Measurements from ENCODE around the gene CX3CR1.
"Not testable (repeated sequence)": the region's sequence is repeated elsewhere in the genome, so short reads cannot be mapped to it uniquely, and the experiment has no call there.

CX3CR1 gene

GRCh38 chr3:39279745-39280517 is at the start of gene CX3CR1:
TSS of gene CX3CR1 (minus strand) at chr3:39280036. CDS start at chr3:39266509, 13,527 bp downstream.
- no peak for DNase-seq

- no peak for DNase-seq
Observed at GRCh38 chr3:39329493-39329892, 49.7 kb upstream of the CX3CR1 start, which contains the start of gene CCR8. TSS of gene CCR8 (plus strand) at chr3:39329709. CDS start at chr3:39332332, 2,623 bp downstream.

GRCh38 chr3:39327746-39328349 is 48.0 kb upstream of the CX3CR1 start:
- DNase-seq, result peak; percentile 16

- DNase-seq, result no peak
Observed at GRCh38 chr3:39327053-39327745, 47.4 kb upstream of the CX3CR1 start.

GRCh38 chr3:39325236-39325635 is 45.4 kb upstream of the CX3CR1 start:
- no peak for DNase-seq

GRCh38 chr3:39323494-39323893 is 43.7 kb upstream of the CX3CR1 start:
- no peak for DNase-seq

- no peak for DNase-seq
Observed at GRCh38 chr3:39322936-39323335, 43.1 kb upstream of the CX3CR1 start.

- DNase-seq, result not testable (repeated sequence)
Observed at GRCh38 chr3:39322209-39322715, 42.4 kb upstream of the CX3CR1 start.

- not testable (repeated sequence) for DNase-seq
Observed at GRCh38 chr3:39321574-39321983, 41.7 kb upstream of the CX3CR1 start.

GRCh38 chr3:39319249-39319648 is 39.4 kb upstream of the CX3CR1 start:
- DNase-seq, result no peak

- no peak for DNase-seq
Observed at GRCh38 chr3:39318301-39318700, 38.5 kb upstream of the CX3CR1 start.

GRCh38 chr3:39317571-39318169 is 37.8 kb upstream of the CX3CR1 start:
- no peak for DNase-seq

- no peak for DNase-seq
Observed at GRCh38 chr3:39315420-39315819, 35.6 kb upstream of the CX3CR1 start.

- no peak for DNase-seq
Observed at GRCh38 chr3:39313289-39313688, 33.5 kb upstream of the CX3CR1 start.

GRCh38 chr3:39302178-39302577 is 22.3 kb upstream of the CX3CR1 start:
- no peak for DNase-seq

GRCh38 chr3:39299279-39299678 is 19.4 kb upstream of the CX3CR1 start:
- no peak for DNase-seq

GRCh38 chr3:39296197-39297077 is 16.6 kb upstream of the CX3CR1 start:
- DNase-seq, result no peak

GRCh38 chr3:39295184-39295775 is 15.4 kb upstream of the CX3CR1 start:
- DNase-seq, result no peak

GRCh38 chr3:39294446-39295183 is 14.8 kb upstream of the CX3CR1 start:
- DNase-seq, result no peak

GRCh38 chr3:39292961-39293360 is 13.1 kb upstream of the CX3CR1 start:
- DNase-seq, result no peak

- peak; percentile 65 for DNase-seq
Observed at GRCh38 chr3:39291903-39292329, 12.1 kb upstream of the CX3CR1 start.
